Glutamatergic neuron (in vitro differentiated cells): ENCODE results near the gene USP24. TPM values are rescaled to one million over a fixed set of nuclear protein-coding genes. Genes with fewer than 3 reads are reported as not detected.

Experiments used
- DNase-seq: peaks from one replicate; pipeline ENCODE4 v3.0.0; 2022
- H3K27ac Mint-ChIP-seq: one replicate; pipeline ENCODE4 v1.8.0; 2020; ENCODE audit warnings: mild to moderate bottlenecking, mixed read lengths, inconsistent platforms; ENCODE audit not compliant: unreplicated experiment
- H3K27me3 Mint-ChIP-seq: one replicate; pipeline ENCODE4 v1.8.0; 2020; ENCODE audit warnings: mild to moderate bottlenecking, moderate library complexity, mixed read lengths, inconsistent platforms; ENCODE audit not compliant: unreplicated experiment
- H3K36me3 Mint-ChIP-seq: one replicate; pipeline ENCODE4 v1.8.0; 2020; ENCODE audit warnings: mild to moderate bottlenecking, mixed read lengths, inconsistent platforms; ENCODE audit not compliant: unreplicated experiment
- H3K4me1 Mint-ChIP-seq: one replicate; pipeline ENCODE4 v1.8.0; 2020; ENCODE audit warnings: mild to moderate bottlenecking, low read depth, mixed read lengths, inconsistent platforms; ENCODE audit not compliant: unreplicated experiment
- H3K4me3 Mint-ChIP-seq: one replicate; pipeline ENCODE4 v1.8.0; 2020; ENCODE audit warnings: mild to moderate bottlenecking, mixed read lengths, inconsistent platforms; ENCODE audit not compliant: unreplicated experiment
- H3K9me3 Mint-ChIP-seq: one replicate; pipeline ENCODE4 v1.8.0; 2020; ENCODE audit warnings: mild to moderate bottlenecking, moderate library complexity, mixed read lengths, inconsistent platforms; ENCODE audit not compliant: unreplicated experiment
- total RNA-seq: library from RNA; stranded (reverse); fragmentation: NEBNext Ultra II Directional; extraction: Animal tissue kit (Norgen Biotek cat#: 25700); gene quantifications from one replicate; pipeline ENCODE4 v1.2.1, GENCODE V29; 2021; ENCODE audit not compliant: unreplicated experiment
- TF ChIP-seq, protein P1 (sequence below): fragments of 200-600 bp; sonication (generic); IDR thresholded peaks from one replicate; pipeline ENCODE4 v1.5.0; 2021; ENCODE audit not compliant: partially characterized antibody, unreplicated experiment

The USP24 gene
- total RNA-seq, 1 donor from 2014 or later: 54.6 TPM

DNA sequence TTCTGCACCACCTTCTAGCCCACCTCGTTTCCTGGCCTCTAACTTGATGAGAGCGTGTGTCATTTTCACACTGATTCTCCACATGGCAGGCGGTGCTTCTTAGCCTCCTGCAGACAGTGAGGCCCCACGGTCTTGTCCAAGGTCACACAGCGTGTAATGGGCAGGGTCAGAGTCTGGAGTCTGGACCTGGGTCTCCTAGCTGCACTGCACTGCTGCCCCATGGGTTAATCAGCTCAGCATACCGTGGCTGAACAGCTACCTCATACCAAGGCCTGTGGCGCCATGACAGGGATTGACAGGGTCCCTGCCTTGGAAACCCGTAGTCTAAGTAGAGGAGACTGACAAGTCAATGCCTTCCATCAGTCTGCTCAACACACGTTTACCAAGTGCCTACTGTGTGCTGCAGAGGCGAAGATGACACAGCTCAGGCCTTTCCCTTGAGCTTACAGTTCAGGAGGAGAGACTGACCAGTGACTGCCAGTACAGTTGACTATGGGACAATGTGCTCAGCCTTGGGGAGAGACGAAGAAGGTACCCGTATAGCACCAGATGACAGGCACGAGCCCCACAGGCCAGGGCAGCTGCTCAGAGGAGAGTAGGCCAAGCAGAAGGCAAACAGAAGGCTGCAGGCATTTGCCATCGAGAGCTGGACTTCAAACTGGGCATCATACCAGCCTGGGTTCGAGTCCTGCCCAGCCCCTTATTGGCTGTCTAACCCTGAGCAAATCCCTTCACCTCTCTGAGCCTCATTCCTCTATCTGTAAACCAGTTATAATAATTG is 170.4 kb downstream of the USP24 start:
- Mint-ChIP-seq H3K36me3 (no peaks in the 10 kb centered on the region), H3K4me3 (no peak overlapping the region), H3K27ac (no peak overlapping the region), H3K4me1 (peaks cover 15% of the 10 kb centered on the region), H3K27me3 (peaks cover 11% of the 10 kb centered on the region), H3K9me3 (peaks cover 3% of the 10 kb centered on the region)
- TF ChIP-seq, protein P1, sequence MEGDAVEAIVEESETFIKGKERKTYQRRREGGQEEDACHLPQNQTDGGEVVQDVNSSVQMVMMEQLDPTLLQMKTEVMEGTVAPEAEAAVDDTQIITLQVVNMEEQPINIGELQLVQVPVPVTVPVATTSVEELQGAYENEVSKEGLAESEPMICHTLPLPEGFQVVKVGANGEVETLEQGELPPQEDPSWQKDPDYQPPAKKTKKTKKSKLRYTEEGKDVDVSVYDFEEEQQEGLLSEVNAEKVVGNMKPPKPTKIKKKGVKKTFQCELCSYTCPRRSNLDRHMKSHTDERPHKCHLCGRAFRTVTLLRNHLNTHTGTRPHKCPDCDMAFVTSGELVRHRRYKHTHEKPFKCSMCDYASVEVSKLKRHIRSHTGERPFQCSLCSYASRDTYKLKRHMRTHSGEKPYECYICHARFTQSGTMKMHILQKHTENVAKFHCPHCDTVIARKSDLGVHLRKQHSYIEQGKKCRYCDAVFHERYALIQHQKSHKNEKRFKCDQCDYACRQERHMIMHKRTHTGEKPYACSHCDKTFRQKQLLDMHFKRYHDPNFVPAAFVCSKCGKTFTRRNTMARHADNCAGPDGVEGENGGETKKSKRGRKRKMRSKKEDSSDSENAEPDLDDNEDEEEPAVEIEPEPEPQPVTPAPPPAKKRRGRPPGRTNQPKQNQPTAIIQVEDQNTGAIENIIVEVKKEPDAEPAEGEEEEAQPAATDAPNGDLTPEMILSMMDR: no peak
- DNase-seq: no peak

DNA sequence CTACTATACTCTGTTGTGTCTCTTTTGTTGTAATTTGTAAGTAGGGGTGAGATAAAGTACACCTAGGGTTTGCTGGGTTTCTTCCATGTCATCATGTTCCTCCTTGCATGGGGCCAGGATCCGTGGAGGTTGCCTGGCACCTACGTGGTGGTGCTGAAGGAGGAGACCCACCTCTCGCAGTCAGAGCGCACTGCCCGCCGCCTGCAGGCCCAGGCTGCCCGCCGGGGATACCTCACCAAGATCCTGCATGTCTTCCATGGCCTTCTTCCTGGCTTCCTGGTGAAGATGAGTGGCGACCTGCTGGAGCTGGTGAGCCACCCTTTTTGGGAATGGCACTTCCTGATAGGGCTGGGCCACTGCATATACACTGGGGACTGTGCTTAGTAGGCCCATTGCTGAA is 171.4 kb downstream of the USP24 start:
- no peak overlapping the region for H3K4me3 Mint-ChIP-seq
- no peaks in the 10 kb centered on the region for H3K9me3 Mint-ChIP-seq
- H3K4me1 Mint-ChIP-seq: peaks cover 19% of the 10 kb centered on the region
- H3K27me3 Mint-ChIP-seq: peaks cover 13% of the 10 kb centered on the region
- no peak overlapping the region for H3K27ac Mint-ChIP-seq
- no peak for DNase-seq
- TF ChIP-seq, protein P1: no peak
- H3K36me3 Mint-ChIP-seq: no peaks in the 10 kb centered on the region

DNA sequence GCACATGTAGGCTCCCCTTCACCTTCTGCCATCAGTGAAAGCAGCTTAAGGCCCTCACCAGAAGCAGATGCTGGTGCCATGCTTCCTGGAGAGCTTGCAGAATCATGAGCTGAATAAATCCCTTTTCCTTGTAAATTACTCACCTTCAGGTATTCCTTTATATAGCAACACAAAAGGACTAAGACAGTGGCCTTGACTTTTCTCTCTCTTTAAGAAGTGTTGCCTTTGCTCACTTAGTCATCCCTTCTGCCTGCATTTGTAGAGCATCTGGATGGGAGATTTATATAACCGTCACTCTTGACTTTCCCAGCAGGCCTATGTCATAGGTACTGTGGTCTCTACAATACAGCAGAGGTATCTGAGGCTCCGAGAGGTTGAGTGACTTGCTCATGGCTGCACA is 172.2 kb downstream of the USP24 start:
- Mint-ChIP-seq H3K4me3 (no peak overlapping the region), H3K9me3 (no peaks in the 10 kb centered on the region)

DNA sequence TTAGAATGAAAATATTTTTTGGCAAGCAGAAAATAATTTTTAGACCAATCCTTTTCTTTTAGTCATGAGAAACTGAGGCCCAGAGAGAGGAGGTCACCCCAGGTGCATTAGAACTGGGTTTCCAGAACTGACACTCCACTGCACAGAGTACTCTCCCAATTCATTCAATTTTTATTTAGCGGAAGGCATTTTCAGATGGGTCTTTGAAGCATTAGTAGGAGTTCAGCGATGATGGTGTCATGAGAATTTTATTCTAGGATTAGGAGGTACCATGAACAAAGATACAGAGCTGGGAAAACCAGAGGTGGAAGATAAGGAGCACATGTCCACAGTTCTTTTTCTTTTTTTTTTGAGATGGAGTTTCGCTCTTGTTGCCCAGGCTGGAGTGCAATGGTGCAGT is 173.6 kb downstream of the USP24 start:
- H3K27me3 Mint-ChIP-seq: peaks cover 11% of the 10 kb centered on the region
- no peaks in the 10 kb centered on the region for H3K9me3 Mint-ChIP-seq
- no peak overlapping the region for H3K4me3 Mint-ChIP-seq
- peaks cover 22% of the 10 kb centered on the region for H3K4me1 Mint-ChIP-seq
- TF ChIP-seq, protein P1: no peak
- H3K36me3 Mint-ChIP-seq: no peaks in the 10 kb centered on the region
- DNase-seq: no peak
- H3K27ac Mint-ChIP-seq: no peak overlapping the region

More for the DNA sequence above, 172.2 kb downstream of the USP24 start:
- H3K27ac Mint-ChIP-seq: no peak overlapping the region
- H3K36me3 Mint-ChIP-seq: no peaks in the 10 kb centered on the region
- peaks cover 22% of the 10 kb centered on the region for H3K4me1 Mint-ChIP-seq
- TF ChIP-seq, protein P1: no peak
- peaks cover 12% of the 10 kb centered on the region for H3K27me3 Mint-ChIP-seq
- DNase-seq: no peak

DNA sequence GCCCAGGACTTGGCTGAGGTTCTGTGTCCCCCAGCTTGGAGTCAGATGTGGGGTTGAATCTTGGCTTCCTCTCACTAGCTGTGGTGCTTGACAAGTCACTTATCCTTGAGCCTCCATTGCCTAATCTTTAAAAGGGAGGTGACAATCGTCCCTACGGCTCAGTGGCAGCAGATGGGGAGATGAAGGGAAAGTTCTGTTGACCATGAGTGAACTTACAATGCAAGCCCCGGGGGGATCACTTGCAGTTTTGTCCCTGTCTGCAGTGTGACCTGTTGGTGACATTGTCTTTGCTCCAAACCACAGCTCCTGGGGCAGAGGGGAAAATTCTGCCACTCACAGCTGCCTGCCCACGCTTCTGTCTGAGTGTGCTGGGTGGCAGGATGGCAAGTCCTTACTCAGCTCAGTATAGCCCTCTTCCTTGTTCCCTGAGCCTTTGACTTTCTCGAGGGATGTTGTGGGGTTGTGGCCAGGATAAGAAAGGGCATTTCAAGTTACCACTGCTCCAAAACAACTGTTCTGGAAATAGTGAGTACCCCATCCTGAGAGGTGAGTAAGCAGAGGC is 174.2 kb downstream of the USP24 start:
- peaks cover 11% of the 10 kb centered on the region for H3K27me3 Mint-ChIP-seq
- H3K4me1 Mint-ChIP-seq: peaks cover 22% of the 10 kb centered on the region
- DNase-seq: no peak
- no peaks in the 10 kb centered on the region for H3K9me3 Mint-ChIP-seq
- H3K36me3 Mint-ChIP-seq: no peaks in the 10 kb centered on the region
- peak overlapping the region; percentile 41 for H3K4me3 Mint-ChIP-seq
- TF ChIP-seq, protein P1: no peak
- H3K27ac Mint-ChIP-seq: no peak overlapping the region
